OCI-LY1 (cell line): ENCODE measurements around the gene KIRREL3.

Source experiments
- H2AFZ ChIP-seq: fragments of 200-600 bp; sonication (generic), shearing (Covaris generic); 2 replicates; pipeline ENCODE4 v1.6.0; 2014; ENCODE audit warnings: antibody characterized with exemption, mild to moderate bottlenecking, low read length
- H3F3A ChIP-seq: fragments of 200-600 bp; sonication (generic), shearing (Covaris generic); 2 replicates; pipeline ENCODE4 v1.6.0; 2014; ENCODE audit warnings: mild to moderate bottlenecking, antibody characterized with exemption, low read length, moderate library complexity; ENCODE audit not compliant: insufficient read depth
- H3K27ac ChIP-seq: fragments of 200-600 bp; sonication (generic); 2 replicates; pipeline ENCODE4 v1.5.1; 2014; ENCODE audit warnings: low read length, mixed run types, mild to moderate bottlenecking, low read depth; ENCODE audit not compliant: poor library complexity, severe bottlenecking
- H3K27me3 ChIP-seq: fragments of 200-600 bp; sonication (generic); 2 replicates; pipeline ENCODE4 v1.6.0; 2014; ENCODE audit warnings: antibody characterized with exemption, mild to moderate bottlenecking, low read length, moderate library complexity; ENCODE audit not compliant: insufficient read depth
- H3K36me3 ChIP-seq: fragments of 200-600 bp; sonication (generic); 2 replicates; pipeline ENCODE4 v1.6.1; 2014; ENCODE audit warnings: mild to moderate bottlenecking, antibody characterized with exemption, low read length, moderate library complexity, mixed read lengths; ENCODE audit not compliant: insufficient read depth
- H3K4me1 ChIP-seq: fragments of 200-600 bp; sonication (generic); 2 replicates; pipeline ENCODE4 v1.5.1; 2014; ENCODE audit warnings: mild to moderate bottlenecking, low read length, moderate library complexity; ENCODE audit not compliant: insufficient read depth, severe bottlenecking
- H3K4me2 ChIP-seq: fragments of 200-600 bp; sonication (generic), shearing (Covaris generic); 2 replicates; pipeline ENCODE4 v1.6.1; 2014; ENCODE audit warnings: low read length
- H3K4me3 ChIP-seq: fragments of 200-600 bp; sonication (generic); 2 replicates; pipeline ENCODE4 v1.5.1; 2014; ENCODE audit warnings: low read length, low read depth, mild to moderate bottlenecking, mixed read lengths; ENCODE audit not compliant: poor library complexity, severe bottlenecking
- H3K79me2 ChIP-seq: fragments of 200-600 bp; shearing (Covaris generic); 2 replicates; pipeline ENCODE4 v1.6.1; 2016; ENCODE audit warnings: mixed run types, low read length, mixed read lengths; ENCODE audit not compliant: insufficient read depth
- H3K9ac ChIP-seq: fragments of 200-600 bp; sonication (generic), shearing (Covaris generic); 2 replicates; pipeline ENCODE4 v1.6.1; 2014; ENCODE audit warnings: mild to moderate bottlenecking, low read length, mixed read lengths
- H3K9me2 ChIP-seq: fragments of 200-600 bp; sonication (generic), shearing (Covaris generic); 2 replicates; pipeline ENCODE4 v1.6.1; 2014; ENCODE audit warnings: low read depth, mild to moderate bottlenecking, low read length, mixed read lengths
- H3K9me3 ChIP-seq: fragments of 200-600 bp; shearing (Covaris generic); 2 replicates; pipeline ENCODE4 v1.6.1; 2014; ENCODE audit warnings: low read length, mixed read lengths
- H4K20me1 ChIP-seq: fragments of 200-600 bp; sonication (generic), shearing (Covaris generic); 2 replicates; pipeline ENCODE4 v1.6.0; 2016; ENCODE audit warnings: mild to moderate bottlenecking, low read length; ENCODE audit not compliant: insufficient read depth
- EZH2 ChIP-seq: fragments of 200-600 bp; sonication (generic), shearing (Covaris generic); IDR thresholded peaks from 2 replicates; pipeline ENCODE4 v1.8.0; 2017; ENCODE audit warnings: borderline replicate concordance, mixed run types, mild to moderate bottlenecking, antibody characterized with exemption, low read length, moderate library complexity, mixed read lengths
- TF ChIP-seq, protein P1 (sequence below): fragments of 200-600 bp; sonication (generic), shearing (Covaris generic); IDR thresholded peaks from 2 replicates; pipeline ENCODE4 v1.5.1; 2017; ENCODE audit warnings: mild to moderate bottlenecking, antibody characterized with exemption, low read length, moderate library complexity, mixed read lengths

KIRREL3 gene

DNA sequence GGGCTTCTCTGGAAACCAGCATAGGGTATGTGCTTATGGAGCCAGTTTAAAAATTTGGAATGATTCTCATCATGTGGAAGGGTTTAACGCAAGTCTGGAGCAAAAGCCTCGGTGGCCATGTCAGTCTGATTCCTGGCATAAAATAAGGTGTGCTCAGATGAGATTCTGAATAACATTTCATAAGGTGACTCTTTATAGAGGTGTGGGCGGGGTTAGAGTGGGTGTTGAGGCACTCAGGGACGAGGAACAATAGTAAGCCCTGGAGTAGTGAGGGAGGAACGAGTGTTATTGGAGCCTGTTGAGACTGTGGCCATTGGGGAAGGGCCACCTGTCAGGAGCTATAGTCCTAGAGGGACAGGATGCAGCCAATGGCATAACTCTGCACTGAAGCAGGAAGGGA is 13.0 kb upstream of the KIRREL3 start:
- Histone ChIP-seq H3K9me2 (no peaks in the 10 kb centered on the region), H3K27ac (no peak overlapping the region), H3K4me1 (no peaks in the 10 kb centered on the region), H4K20me1 (no peaks in the 10 kb centered on the region), H3K9ac (no peak overlapping the region), H3K4me2 (no peak overlapping the region), H3K36me3 (no peaks in the 10 kb centered on the region), H3K4me3 (no peak overlapping the region), H3K79me2 (no peaks in the 10 kb centered on the region), H3F3A (no peaks in the 10 kb centered on the region), H3K9me3 (no peaks in the 10 kb centered on the region), H2AFZ (no peak overlapping the region), H3K27me3 (no peaks in the 10 kb centered on the region)
- TF ChIP-seq EZH2: no peak
- TF ChIP-seq, protein P1, sequence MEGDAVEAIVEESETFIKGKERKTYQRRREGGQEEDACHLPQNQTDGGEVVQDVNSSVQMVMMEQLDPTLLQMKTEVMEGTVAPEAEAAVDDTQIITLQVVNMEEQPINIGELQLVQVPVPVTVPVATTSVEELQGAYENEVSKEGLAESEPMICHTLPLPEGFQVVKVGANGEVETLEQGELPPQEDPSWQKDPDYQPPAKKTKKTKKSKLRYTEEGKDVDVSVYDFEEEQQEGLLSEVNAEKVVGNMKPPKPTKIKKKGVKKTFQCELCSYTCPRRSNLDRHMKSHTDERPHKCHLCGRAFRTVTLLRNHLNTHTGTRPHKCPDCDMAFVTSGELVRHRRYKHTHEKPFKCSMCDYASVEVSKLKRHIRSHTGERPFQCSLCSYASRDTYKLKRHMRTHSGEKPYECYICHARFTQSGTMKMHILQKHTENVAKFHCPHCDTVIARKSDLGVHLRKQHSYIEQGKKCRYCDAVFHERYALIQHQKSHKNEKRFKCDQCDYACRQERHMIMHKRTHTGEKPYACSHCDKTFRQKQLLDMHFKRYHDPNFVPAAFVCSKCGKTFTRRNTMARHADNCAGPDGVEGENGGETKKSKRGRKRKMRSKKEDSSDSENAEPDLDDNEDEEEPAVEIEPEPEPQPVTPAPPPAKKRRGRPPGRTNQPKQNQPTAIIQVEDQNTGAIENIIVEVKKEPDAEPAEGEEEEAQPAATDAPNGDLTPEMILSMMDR: no peak

DNA sequence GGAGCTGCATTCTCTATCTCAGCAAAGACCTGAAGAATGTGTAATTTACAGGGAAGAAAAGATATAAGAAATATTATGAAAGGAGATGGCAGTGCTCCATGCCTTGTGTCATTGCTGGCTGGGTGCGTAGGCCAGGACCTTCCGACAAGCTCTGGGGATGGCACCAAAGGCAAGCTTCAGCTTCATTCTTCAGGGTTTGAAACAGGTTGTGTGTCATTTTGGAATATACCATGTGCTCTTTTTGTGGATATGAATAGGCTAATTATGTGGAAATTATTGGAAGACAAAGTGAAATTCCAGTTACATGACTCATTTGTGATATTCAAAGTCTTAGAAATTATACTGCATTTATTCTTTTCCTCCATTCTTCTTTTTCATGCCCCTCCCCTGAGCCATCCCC is 5.7 kb upstream of the KIRREL3 start:
- TF ChIP-seq, protein P1: no peak
- no peak for TF ChIP-seq EZH2
- Histone ChIP-seq H3K36me3 (no peaks in the 10 kb centered on the region), H3K4me3 (no peak overlapping the region)

GRCh38 chr11:127003260-127003981 is 2.9 kb upstream of the KIRREL3 start:
- Histone ChIP-seq H3K9me2 (no peaks in the 10 kb centered on the region), H4K20me1 (no peaks in the 10 kb centered on the region), H3K9me3 (no peaks in the 10 kb centered on the region), H3K27ac (no peak overlapping the region), H3K4me1 (no peaks in the 10 kb centered on the region), H3K36me3 (no peaks in the 10 kb centered on the region), H3K4me3 (no peak overlapping the region), H3F3A (no peaks in the 10 kb centered on the region), H3K4me2 (no peak overlapping the region), H3K79me2 (no peaks in the 10 kb centered on the region), H2AFZ (no peak overlapping the region), H3K27me3 (no peaks in the 10 kb centered on the region), H3K9ac (no peak overlapping the region)
- TF ChIP-seq, protein P1: no peak

More for the DNA sequence above, 5.7 kb upstream of the KIRREL3 start:
- Histone ChIP-seq H3K9ac (no peak overlapping the region), H3K27me3 (no peaks in the 10 kb centered on the region), H3K79me2 (no peaks in the 10 kb centered on the region), H3K27ac (no peak overlapping the region), H4K20me1 (no peaks in the 10 kb centered on the region), H3K4me2 (no peak overlapping the region), H3K9me2 (no peaks in the 10 kb centered on the region), H2AFZ (no peak overlapping the region), H3F3A (no peaks in the 10 kb centered on the region), H3K4me1 (no peaks in the 10 kb centered on the region), H3K9me3 (no peaks in the 10 kb centered on the region)
